K562 (cell line): ENCODE results near the gene MAN1B1. TPM values are rescaled to one million over a fixed set of nuclear protein-coding genes. Genes with fewer than 3 reads are reported as not detected.

ENCODE experiments used
- ARID1B ChIP-seq: fragments of 450-650 bp; IDR thresholded peaks from 2 replicates; pipeline ENCODE4 v1.6.1; 2016; ENCODE audit warnings: antibody characterized with exemption, mild to moderate bottlenecking, inconsistent platforms
- CAMTA2 ChIP-seq: fragments of 250-450 bp; sonication (Bioruptor Pico); conservative IDR thresholded peaks from 2 replicates; pipeline ENCODE4 v1.5.1; 2022
- CEBPZ ChIP-seq: fragments of 150-350 bp; IDR thresholded peaks from 2 replicates; pipeline ENCODE4 v1.6.1; 2014; ENCODE audit warnings: low read depth, mild to moderate bottlenecking, low read length, borderline replicate concordance
- EGR1 ChIP-seq: fragments of 450-650 bp; conservative IDR thresholded peaks from 2 replicates; pipeline ENCODE4 v1.6.1; 2017; ENCODE audit warnings: mild to moderate bottlenecking
- HCFC1 ChIP-seq: IDR thresholded peaks from 2 replicates; pipeline ENCODE4 v1.6.1; 2012; ENCODE audit warnings: low read depth, low read length, improper control_type of control experiment
- JUN ChIP-seq, 2 experiments: sonication (generic) in 1 of 2; formaldehyde crosslinking in 1 of 2; IDR thresholded peaks; 2 replicates each; pipeline versions ENCODE4 v1.6.1 to v1.8.0; 2012 to 2022; ENCODE audit warnings: borderline replicate concordance in 2 of 2, mild to moderate bottlenecking in 2 of 2, improper control_type of control experiment in 1 of 2, low read depth in 1 of 2, low read length in 1 of 2, missing genetic modification reagents in 1 of 2
- KDM1A ChIP-seq, 2 experiments: fragments of 450-650 bp; IDR thresholded peaks; 2 replicates each; pipeline ENCODE4 v1.6.1; 2016; ENCODE audit warnings: mild to moderate bottlenecking in 2 of 2
- LCOR ChIP-seq: sonication (generic); formaldehyde crosslinking; IDR thresholded peaks from 2 replicates; pipeline ENCODE4 v1.8.0; 2022; ENCODE audit warnings: mild to moderate bottlenecking, missing genetic modification reagents
- RBM17 ChIP-seq: fragments of 200-400 bp; formaldehyde crosslinking; IDR thresholded peaks from 2 replicates; pipeline ENCODE4 v1.6.1; 2017; ENCODE audit warnings: low read depth, mild to moderate bottlenecking, low read length, borderline replicate concordance
- SMC3 ChIP-seq: conservative IDR thresholded peaks from 2 replicates; pipeline ENCODE4 v1.6.1; 2011; ENCODE audit warnings: low read depth, low read length, improper control_type of control experiment; ENCODE audit not compliant: insufficient read depth
- TAF7 ChIP-seq: fragments of 450-650 bp; IDR thresholded peaks from 2 replicates; pipeline ENCODE4 v1.6.1; 2016; ENCODE audit warnings: missing genetic modification characterization, missing compliant biosample characterization
- THAP7 ChIP-seq: fragments of 250-450 bp; sonication (Bioruptor Pico); IDR thresholded peaks from 2 replicates; pipeline ENCODE4 v1.5.0; 2021
- THRB ChIP-seq: fragments of 450-650 bp; formaldehyde crosslinking; conservative IDR thresholded peaks from 2 replicates; pipeline ENCODE4 v1.4.0; 2022; ENCODE audit warnings: mild to moderate bottlenecking, missing genetic modification characterization
- TOE1 ChIP-seq, 2 experiments: fragments of 450-650 bp in 1 of 2; sonication (generic) in 1 of 2; formaldehyde crosslinking in 1 of 2; IDR thresholded peaks; 2 replicates each; pipeline versions ENCODE4 v1.7.1 to v1.8.0; 2016 to 2022; ENCODE audit warnings: borderline replicate concordance in 2 of 2, mild to moderate bottlenecking in 2 of 2, antibody characterized with exemption in 1 of 2, inconsistent platforms in 1 of 2, low read depth in 1 of 2, missing genetic modification reagents in 1 of 2, moderate library complexity in 1 of 2
- ZBTB49 ChIP-seq: sonication (generic); formaldehyde crosslinking; IDR thresholded peaks from 2 replicates; pipeline ENCODE4 v1.8.0; 2022; ENCODE audit warnings: missing genetic modification reagents, mild to moderate bottlenecking, borderline replicate concordance
- ZFP1 ChIP-seq: fragments of 450-650 bp; formaldehyde crosslinking; IDR thresholded peaks from 2 replicates; pipeline ENCODE4 v1.4.0; 2020; ENCODE audit warnings: mild to moderate bottlenecking, mixed read lengths
- ZNF12 ChIP-seq: sonication (generic); formaldehyde crosslinking; IDR thresholded peaks from 2 replicates; pipeline ENCODE4 v1.4.0; 2020; ENCODE audit warnings: mild to moderate bottlenecking, missing genetic modification reagents
- ZNF124 ChIP-seq: sonication (generic); formaldehyde crosslinking; IDR thresholded peaks from 2 replicates; pipeline ENCODE4 v1.8.1; 2022; ENCODE audit warnings: missing genetic modification reagents
- ZNF217 ChIP-seq: sonication (generic); formaldehyde crosslinking; IDR thresholded peaks from 2 replicates; pipeline ENCODE4 v1.8.0; 2022; ENCODE audit warnings: mild to moderate bottlenecking, missing genetic modification reagents
- ZSCAN29 ChIP-seq: fragments of 450-650 bp; IDR thresholded peaks from 2 replicates; pipeline ENCODE4 v1.6.1; 2017
- polyA plus RNA-seq, 8 experiments: library from polyadenylated mRNA; depleted of rRNA in 4 of 8; stranded (reverse) in 5 of 8; unstranded in 3 of 8; fragments of >200 nt; fragmentation: Nextera tagmentation in 2 of 8; fragmentation: Illumina TruSeq in 1 of 8; extraction: Ambion mirVana in 2 of 8; extraction: Trizol in 1 of 8; gene quantifications; 2 replicates each; pipeline versions ENCODE4 v1.2.1 to v1.2.3, GENCODE V29; 2011 to 2014; ENCODE audit warnings: inconsistent platforms in 1 of 8, missing spikeins in 1 of 8
- total RNA-seq, 7 experiments: library from RNA; depleted of rRNA in 6 of 7; stranded (reverse); fragments of >200 nt in 6 of 7; fragmentation: Illumina TruSeq in 2 of 7; extraction: Trizol in 2 of 7; gene quantifications; 2 replicates each; pipeline versions ENCODE4 v1.2.1 to v1.2.3, GENCODE V29; 2011 to 2021; ENCODE audit warnings: low replicate concordance in 1 of 7

Gene MAN1B1
- total and polyA plus RNA-seq, 9 of the 15 experiments (the other 6 are each of a cell fraction or from before 2014, with no cell fraction given), result 0.55 to 36.6 (median 27.3) TPM

GRCh38 chr9:137083394-137084004 is 3.3 kb upstream of the MAN1B1 start (continued):
- TF ChIP-seq ZBTB49 (CRISPR knock-in tag) (no peak), TAF7 (tag) (no peak), CAMTA2 (no peak), ARID1B (peak; percentile 63), LCOR (no peak), HCFC1 (no peak), ZFP1 (CRISPR knock-in tag) (no peak), CEBPZ (no peak), THRB (CRISPR knock-in tag) (no peak), SMC3 (no peak), EGR1 (no peak), TOE1 (IDR thresholded peaks at IDR 0.05; ENCODE audit: borderline replicate concordance) (no peak), TOE1 (CRISPR knock-in tag; IDR thresholded peaks at IDR 0.05; ENCODE audit: borderline replicate concordance, low read depth) (no peak), JUN (IDR thresholded peaks at IDR 0.05; ENCODE audit: borderline replicate concordance, low read depth, low read length) (peak; percentile 62; the same call in 1 of the 2 replicates), JUN (CRISPR knock-in tag; IDR thresholded peaks at IDR 0.05; ENCODE audit: borderline replicate concordance) (no peak), ZNF124 (CRISPR knock-in tag) (no peak), ZNF217 (CRISPR knock-in tag) (no peak), KDM1A (IDR thresholded peaks at IDR 0.05) (no peak), ZNF12 (no peak), RBM17 (no peak), ZSCAN29 (no peak), THAP7 (no peak)
